HL-60/S4 (cell line): ENCODE data around the gene KCNQ1OT1.

Source experiments
- in situ Hi-C: fragments of 300-500 bp; cut with MboI; formaldehyde crosslinking; loops from 2 replicates; pipeline ENCODE4 v1.14.3; 2022; ENCODE audit warnings: low sequenced_read_pairs

KCNQ1OT1 gene

DNA sequence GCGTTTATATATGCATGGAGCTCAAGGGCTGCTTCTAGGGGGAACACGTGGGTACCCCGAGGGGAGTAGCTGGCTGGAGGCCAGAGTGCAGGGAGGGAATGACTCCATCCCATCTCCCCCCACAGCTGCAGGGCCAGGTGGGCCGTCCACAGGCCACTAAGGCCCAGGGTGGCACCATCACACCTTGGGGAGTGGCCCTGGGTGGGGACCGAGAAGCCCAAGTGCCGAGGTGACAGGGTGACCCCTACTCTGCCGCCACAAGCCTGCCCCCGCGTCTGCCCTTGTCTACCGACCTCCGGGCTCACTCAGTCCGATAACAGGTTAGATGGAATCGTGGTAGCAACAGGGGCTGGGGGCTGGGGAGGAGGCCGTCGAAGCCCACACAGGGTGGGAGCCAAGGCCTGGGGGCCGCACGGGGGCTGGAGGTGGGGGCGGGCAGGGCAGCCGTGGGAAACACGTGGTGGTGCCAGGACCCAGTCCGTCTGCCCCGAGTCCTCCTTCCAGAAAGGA, 125.7 kb downstream of the KCNQ1OT1 start:
- in situ Hi-C loops = no loop called here

DNA sequence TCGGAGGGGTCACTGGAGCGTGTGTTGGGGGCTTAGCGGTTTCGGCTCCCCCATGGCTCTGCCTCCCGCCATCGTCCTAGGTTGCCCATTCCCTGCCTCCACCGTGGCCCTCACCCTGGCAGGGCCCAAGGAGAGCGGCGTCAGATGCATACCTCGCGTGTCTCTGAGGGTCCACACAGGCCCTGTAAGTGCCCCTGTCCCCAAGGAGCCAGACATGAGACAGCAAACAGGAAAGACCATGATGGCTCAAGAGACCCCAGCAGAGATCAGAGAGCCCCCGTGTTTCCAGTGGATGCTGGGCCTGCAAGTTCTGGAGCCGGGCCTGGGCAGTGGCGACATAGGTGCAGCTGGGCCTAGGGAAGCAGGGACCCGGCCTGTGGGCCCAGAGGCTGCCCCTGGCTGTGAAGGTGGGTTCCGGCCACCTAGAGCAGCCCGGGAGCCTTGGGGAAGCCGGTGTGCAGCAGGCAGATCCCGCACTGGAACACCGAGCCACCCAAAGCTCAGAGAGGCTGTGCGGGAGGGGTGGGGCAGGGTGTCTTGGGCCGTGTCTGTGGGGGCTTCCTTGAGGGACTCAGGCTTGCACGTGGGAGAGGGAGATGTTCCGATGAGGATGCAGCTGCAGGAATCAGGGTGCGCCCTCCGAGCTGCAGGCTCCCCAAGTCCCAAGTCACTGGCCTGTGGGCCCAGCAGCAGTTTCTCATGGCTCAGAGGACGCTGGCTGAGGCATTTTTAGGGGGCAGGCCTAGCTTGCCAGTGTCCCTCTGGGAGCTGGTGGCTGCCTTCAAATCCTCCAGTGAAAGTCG, 126.4 kb downstream of the KCNQ1OT1 start:
- in situ Hi-C loops = no loop called here

DNA sequence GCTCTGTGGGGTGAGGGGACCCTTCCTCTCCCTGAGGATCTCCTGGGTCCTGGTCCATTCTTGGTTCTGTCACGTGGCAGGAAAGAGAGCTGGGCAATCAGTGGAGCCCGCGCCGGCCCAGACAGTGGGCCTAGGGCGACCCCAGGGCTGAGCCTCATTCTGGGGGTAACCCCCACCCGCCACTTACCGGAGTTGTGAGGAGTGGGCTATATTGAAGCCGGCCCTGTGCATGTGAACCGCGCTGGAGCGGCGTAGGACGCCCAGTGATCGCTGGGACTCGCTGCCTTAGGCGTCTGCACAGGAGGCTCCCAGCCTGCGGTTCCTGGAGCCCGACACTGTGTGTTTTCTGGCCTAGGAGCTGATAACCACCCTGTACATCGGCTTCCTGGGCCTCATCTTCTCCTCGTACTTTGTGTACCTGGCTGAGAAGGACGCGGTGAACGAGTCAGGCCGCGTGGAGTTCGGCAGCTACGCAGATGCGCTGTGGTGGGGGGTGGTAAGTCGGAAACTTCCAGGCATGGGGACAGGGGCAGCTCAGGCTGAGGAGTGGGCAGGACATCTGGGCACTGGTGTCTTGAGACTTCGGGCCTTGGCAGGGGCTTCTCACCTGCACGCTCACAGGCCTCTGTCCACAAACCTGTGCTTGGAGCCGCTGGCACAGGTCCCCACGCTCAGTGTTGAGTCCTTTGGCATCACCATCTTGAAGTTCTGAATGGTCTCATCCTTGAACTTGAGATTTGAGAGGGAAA, 127.1 kb downstream of the KCNQ1OT1 start:
- in situ Hi-C loops = no loop called here

GRCh38 chr11:2571598-2572281, 128.1 kb downstream of the KCNQ1OT1 start:
- in situ Hi-C loops = no loop called here

- in situ Hi-C loops = no loop called here
These were observed 128.8 kb downstream of the KCNQ1OT1 start for GRCh38 chr11:2570841-2571597.

DNA sequence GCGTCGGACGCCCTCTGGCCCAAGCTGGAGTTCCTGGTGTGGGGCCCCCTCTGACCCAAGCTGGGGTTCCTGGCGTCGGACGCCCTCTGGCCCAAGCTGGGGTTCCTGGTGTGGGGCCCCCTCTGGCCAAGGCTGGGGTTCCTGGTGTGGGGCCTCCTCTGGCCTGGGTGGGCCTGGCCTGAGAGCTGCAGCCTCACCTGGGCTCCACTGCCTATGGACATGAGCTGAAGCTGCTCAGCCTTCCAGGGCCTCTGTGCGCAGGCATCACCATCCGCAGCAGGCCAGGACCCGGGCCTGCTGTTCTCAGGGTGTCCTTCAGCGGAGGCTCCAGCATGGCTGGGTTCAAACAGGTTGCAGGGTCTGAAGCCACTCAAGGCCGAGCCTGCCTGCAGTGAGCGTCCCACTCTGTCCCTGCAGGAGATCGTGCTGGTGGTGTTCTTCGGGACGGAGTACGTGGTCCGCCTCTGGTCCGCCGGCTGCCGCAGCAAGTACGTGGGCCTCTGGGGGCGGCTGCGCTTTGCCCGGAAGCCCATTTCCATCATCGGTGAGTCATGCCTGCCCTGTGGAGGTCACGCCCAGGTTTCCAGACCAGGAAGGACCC, 129.5 kb downstream of the KCNQ1OT1 start:
- in situ Hi-C loops = no loop called here

- in situ Hi-C loops = no loop called here
These were observed 130.0 kb downstream of the KCNQ1OT1 start for GRCh38 chr11:2569731-2570210.

- in situ Hi-C loops = no loop called here
These were observed 130.5 kb downstream of the KCNQ1OT1 start for GRCh38 chr11:2569321-2569721.

- in situ Hi-C loops = no loop called here
These were observed 132.6 kb downstream of the KCNQ1OT1 start for GRCh38 chr11:2567026-2567671.

DNA sequence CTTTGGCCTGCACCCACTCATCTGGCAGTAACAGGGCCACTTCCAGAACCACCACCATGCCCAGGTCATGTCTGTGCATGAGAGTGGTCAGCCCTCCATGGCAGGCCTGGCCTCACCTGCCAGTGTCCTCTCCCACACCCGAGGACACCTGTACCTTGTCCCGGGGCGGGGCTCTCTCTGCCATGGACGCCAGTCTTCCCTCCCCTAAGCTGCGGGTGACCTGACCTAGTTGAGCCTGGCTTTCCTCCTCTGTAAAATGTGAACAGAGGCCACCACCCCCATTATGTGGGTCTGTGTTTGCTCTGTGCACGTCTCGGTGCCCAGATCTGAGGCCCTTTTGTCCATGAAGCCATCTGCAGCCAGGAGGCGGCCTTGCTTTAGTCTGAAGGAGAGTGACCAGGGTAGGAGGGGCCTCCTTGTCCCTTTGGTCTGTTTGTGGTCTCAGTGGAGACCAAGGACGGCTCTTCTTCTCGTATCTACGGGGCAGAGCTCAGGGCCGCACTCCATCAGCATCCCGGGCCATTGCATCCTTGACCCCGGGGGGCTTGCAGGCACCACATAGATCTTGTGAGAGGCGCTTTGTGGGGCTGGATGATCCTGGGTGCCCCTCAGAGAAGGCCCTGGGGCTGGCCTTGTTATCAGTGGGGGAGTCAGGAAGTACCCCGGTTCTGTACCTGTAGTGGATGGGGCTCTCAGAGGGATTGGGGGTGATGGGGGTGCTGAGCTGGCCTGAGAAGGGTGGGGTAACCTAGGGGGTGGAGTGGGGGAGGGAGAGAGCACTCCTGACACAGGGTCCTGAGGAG, 133.4 kb downstream of the KCNQ1OT1 start:
- in situ Hi-C loops = no loop called here

GRCh38 chr11:2565447-2566222, 134.2 kb downstream of the KCNQ1OT1 start:
- in situ Hi-C loops = no loop called here

DNA sequence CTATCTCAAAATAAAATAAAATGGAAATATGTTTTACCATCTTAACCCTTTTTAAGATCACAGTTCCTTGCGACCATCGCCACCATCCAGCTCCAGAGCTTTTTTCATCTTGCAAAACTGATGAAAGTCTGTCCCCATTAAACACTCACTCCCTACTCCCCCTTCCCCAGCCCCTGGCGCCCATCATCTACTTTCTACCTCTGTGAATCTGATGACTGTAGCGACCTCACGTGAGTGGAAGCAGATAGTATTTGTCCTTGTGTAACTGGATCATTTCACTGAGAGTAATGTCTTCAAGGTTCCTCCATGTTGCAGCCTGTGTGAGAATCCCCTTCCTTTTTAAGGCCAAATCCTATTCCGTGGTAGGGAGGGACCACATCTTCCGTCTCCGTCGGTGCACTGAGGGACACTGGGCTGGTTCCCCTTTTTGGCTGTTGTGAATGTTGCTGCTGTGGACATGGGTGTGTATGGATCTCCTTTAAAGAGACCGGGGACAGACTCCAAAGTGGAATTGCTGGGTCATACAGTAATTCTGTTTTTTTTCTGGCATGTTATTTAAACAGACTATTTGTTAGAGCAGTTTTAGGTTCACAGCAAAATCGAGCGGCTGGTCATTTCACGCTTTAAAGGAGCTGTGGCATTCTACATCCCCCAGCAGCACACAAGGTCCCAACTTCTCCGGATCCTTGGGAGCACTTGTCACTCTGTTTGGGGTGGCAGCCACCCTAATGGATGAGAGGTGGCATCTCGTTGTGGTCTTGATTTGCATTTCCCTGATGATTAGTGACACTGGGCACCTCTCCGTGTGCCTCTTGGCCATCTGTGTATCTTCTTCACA, 135.0 kb downstream of the KCNQ1OT1 start:
- in situ Hi-C loops = no loop called here

DNA sequence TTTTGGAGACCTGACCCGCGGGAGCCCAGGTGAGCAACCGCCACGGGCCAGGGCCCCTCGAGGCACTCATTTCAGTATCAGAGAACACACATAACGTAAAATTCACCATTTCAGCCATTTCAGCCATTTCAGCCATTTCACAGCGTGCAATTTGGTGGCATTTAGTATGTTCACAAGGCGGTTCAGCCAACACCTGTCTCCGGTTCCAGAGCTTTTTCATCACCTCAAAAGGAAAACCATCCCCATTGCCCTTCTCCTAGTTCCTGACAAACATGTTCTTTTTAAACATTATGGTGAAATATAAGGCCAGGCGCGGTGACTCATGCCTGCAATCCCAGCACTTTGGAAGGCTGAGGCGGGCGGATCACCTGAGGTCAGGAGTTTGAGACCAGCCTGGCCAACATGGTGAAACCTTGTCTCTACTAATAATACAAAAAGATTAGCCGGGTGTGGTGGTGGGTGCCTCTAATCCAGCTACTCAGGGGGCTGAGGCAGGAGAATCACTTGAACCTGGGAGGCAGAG, 135.7 kb downstream of the KCNQ1OT1 start:
- in situ Hi-C loops = no loop called here

GRCh38 chr11:2563213-2564007, 136.4 kb downstream of the KCNQ1OT1 start:
- in situ Hi-C loops = no loop called here

DNA sequence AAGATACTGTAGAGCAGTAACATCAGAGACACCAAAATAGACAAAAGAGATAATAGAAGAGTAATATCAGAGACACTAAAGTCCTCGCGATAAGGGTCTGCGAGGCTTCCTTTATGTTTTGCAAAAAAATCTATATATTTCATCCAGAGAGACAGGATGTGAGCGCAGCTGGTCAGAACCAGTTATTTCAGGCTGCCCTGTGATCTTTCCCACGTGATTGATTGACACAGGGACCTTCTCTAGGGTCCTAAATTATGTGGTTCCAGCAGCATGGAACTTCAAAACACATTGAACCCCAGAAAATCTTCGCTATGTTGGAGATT, 136.9 kb downstream of the KCNQ1OT1 start:
- in situ Hi-C loops = no loop called here
